GF-D8 (cell line): ENCODE results near the gene CRB2.

Source experiments
- DNase-seq: peaks from one replicate; lab custom pipeline; 2025; lab: John Stamatoyannopoulos, UW

The CRB2 gene

DNA sequence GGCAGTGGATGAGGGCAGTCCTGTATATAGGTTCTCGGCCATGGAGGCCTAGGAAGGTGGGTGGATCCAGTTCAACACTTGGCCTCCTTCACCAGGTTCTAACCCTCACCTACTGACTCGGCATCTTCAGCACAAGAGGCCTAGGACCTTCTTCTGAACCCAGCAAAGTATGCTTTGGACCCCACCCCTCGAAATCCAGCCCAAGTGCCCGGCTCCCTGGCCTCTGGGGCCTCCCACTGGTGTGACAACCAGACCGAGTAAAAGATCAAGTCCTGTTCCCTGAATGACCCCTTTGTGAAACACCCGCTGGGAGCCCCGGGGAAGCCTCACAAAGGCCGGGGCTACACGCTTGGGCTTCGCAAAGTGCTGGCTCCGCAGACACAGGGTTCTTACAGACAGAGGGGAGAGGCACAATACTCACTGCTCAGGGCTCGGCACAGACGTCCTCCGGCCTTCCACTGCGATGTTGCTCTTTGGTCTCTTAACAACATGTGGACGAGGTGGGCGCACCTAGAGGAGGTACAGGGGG, 47.0 kb downstream of the CRB2 start:
- DNase-seq = no peak

DNA sequence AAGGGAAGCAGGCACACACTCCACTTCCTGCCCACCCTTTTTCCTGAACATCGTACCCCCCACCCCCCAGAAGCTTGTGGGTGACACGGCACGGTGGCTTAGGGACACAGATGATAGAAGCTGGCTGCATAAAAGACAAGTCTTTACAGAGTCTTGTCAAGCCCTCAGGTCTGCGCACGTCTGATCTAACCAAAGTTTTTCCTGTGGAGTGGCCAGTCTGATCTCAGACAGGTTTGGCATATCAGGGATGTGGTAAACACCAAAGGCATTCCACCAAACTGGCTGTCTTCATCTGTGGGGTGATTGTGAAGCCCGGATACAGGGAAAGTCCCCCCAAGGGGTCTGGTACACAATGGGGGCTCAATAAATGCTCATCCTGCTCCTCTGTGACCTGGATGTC, 50.0 kb downstream of the CRB2 start:
- no peak for DNase-seq

DNA sequence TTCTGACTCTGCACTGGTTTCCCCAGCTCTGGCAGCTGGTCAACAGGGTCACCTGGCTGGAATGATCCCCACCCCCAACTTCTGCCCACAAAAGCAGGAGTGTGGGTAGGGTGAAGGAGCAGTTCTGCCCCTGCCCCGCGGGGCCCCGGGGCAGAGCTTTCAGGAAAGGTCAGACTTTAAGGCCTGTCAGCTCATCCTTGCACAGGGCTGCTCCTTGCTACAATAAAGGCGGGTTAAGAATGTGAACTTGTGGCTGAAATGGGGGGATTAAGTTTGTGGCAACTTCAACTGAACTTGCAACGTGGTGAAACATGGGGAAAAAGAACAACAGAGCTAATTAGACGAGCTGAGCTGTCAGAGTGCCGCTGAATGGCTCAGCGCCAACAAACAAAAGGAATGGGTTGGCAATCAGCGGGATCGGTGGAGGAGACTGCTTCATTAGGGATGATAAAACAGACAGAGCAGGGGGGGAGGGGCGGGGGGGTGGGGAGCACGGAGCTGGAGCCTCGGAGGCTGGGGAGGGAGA, 50.8 kb downstream of the CRB2 start:
- no peak for DNase-seq

DNA sequence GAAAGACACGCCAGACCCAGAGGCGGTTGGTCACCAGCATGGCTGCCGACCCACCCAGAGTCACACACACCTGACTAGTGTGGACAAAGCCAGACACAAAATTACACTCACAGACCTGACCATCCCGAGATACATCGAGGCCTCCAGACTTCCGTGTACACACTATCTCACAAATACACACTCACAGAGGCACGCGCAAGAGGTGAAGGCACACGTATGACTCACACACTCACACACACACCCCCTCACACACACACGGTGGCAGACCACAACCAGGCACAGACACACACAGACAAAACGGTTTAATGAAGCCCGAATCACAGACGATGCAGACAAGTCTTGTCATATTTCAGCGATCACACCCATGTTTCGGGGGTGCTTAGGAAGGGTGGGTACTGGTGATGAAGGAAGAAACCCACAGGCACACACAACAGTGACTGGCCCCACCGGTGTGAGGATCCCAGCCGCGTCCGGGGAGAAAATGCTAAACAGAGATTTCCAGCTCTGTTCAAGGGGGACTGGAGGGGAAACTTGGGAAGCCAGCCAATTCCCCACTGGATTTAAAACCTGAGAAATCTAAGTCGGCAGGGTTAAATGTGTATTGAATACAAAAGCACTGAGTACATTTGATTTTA, 51.3 kb downstream of the CRB2 start:
- DNase-seq = no peak

DNA sequence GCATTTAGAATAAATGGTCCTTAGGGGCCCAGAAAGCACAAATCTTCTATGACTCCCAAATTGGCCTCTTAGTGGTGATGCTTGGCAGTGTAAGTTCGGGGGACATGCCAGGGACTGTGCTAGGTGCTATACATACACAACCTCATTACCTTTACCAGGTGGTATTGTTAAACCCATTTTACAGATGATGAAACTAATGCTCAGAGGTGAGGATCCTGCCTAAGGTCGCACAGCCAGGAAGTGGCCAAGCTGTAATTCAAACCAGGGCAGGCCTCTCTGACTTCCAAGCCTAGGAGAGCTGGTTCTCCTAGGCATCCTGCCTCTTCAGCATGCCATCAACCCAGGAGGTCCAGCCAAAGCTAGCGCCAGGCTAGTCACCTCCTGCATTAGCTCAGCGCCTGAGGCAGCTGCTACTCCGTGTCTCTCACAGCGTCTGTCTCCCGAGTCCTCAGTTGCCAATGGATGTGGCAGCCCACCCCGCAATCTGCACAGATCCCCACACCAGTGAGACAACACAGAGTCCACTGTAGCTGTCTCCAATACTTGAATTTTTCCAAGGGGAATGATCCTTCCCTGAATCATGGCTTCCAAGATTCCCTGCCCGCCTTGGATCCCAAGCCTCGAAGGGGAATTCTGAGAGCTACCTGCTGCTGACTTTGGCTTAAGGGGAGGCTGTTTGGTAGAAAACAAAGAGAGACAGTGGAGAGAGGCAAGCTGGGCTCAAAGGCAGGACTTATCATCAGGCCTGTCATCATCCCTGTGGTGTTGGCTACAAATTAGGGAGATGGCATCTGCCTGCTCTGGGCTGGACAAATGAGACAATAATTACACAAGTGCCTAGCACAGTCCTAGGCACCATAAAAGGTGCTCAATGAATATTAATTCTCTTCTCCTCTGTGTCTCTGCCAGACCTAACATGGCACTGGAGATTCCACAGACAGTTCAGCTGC, 52.6 kb downstream of the CRB2 start:
- no peak for DNase-seq

DNA sequence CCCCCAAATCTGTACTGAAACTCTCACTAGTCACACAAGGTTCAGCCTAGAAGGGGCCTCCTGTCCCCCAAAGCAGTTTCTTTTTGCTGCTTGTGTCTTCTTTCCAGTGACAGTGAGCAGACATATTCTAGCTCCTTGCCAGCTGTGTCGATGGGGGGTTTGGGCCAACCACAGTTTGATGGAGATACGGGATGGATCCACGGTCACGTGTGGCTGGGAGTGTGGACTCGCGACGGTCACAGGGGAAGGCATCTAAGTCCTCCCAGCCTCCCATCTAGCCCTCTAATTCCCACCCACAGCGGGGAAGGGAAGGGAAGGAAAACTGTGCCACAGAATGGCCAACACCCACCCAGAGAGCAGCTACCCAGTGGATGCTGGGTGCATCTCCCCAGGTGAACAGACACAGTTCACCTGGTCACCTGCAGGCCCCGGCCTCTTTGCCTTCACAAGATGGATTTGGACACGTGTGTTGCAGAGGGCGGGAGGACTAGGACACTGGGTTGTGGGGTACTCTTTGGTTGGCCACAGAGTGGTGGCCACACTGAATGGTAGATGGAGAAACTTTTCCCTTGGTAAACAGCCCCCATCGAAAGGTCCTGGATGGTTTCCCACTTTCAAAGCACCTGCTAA, 54.4 kb downstream of the CRB2 start:
- DNase-seq = no peak

DNA sequence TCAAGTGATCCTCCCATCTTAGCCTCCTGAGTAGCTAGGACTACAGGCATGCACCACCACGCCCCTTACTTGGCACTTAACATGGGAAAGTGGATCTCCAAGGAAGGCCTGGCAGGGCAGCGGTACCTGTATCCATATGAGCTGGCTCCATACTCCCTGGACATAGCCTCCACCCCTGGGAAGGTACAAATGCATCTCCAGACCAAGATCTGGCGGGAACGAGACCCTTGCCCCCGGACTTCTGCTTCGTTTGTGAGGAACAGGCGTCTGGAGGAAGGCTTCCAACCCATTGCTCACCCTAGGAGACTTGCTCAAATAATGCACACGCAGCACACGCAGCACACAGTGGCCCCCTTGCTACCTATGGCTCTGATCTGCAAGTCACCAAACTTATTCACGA, 55.2 kb downstream of the CRB2 start:
- DNase-seq = no peak

DNA sequence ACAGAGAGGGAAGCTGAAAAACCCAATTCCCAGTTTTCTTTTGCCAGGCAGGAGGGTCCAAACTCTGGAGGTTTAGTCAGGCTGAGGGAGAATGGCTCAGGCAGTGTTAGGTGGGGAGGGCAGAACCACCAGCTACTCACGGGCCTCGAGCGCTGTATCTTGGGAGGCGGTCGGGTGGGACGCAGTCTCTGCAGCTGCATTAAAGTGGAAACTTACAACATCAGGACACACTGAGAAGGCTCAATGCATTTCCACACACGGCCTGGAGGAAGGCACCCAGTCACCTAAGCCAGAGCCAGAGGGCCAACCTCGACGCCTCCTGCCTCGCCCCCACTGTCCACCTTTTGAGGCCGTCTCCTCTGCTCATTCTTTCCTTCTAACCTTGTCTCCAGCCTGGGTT, 55.6 kb downstream of the CRB2 start:
- DNase-seq = no peak

DNA sequence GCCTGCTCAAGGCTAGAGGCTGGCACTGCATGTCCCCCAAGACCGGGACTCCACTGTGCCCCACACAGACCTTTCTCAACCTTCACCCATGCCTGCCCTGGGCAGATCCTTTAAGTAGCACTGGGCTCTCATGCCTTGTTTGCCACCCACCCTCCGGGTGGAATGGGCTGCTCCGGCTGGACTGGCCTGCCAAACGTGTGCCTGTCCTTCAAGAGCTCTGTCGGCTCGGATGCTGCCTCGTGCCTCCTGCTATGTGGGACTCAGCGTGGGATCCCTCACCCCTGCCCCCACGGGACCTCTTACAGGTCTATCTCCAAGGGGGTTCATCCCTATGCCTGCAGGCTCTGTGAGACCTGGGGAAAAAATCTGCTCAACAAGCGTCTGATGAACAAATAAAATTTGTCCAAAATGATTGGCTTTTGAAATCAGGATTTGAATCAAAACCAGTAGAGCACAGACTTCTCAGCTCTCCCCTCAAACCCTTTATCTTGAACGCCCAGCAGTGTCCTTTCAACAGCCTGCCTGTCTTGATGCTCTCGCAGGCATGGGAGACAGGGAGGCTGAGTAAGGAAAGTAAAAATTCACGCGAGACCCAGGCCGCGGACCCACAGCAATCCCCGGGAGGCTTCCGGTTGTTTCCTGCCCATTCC, 56.3 kb downstream of the CRB2 start:
- no peak for DNase-seq

DNA sequence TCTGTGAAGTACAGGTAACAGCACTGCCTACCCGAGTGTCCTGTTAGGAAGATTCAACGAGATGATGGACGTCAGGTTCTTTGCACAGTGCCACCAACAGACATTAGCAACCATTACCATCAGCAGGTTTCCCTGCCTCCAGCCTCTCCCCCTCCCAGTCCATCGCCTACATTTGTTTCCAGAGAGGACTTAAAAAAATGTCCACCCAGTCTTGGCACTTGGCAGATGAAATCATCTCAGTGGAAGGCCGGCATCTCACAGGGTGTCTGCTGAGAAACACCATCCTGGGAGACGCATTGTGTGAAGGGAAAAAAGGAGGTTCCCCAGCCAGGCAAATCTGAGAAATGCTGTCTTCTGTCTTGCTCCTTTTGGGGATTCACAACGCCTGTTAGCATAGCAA, 58.2 kb downstream of the CRB2 start:
- no peak for DNase-seq

DNA sequence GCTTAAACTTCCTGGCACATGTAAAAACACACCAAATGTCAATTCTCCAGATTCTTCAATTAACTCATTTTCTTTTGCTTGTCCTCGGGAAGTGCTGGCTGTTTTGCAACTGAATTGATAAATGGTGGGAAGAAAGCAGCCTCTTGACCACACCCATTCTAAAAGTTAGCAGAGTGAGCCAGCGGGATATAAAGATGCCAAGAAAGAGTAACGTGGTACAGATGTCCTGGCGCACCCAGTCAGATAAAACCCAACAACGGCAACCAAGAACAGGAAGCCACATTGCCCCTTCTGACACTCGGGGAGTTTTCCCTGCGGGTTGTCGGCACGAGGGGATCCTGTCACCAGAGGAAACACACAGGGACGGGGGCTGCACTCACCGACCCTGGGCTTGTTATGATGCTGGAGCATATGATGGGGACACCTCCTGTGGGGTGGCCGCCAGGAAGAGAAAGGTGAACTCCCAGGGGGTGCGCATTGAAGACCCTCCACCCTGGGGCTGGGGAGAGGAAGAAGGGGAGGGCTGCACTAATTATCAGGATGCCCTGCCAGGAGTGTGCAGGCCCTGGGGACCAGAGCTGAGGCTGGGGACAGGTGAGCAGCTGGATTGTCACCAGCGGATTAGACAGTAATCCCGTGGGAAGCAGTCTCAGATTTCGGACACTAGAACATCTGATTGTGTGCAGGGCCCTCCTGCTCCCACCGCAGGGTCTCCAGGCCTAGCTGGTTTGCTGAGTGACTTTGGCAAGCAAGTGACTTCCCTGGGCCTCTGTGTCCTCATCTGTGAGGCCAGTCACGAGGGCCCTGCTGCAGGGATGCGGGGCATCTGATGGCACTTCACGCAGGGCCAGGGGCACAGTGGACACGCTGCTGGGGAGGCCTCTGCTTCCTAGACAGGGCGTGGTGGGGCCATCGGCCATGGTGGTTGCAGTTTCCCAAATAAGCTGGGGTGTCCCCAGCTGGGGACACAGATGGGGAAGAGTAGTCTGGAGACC, 59.2 kb downstream of the CRB2 start:
- no peak for DNase-seq

DNA sequence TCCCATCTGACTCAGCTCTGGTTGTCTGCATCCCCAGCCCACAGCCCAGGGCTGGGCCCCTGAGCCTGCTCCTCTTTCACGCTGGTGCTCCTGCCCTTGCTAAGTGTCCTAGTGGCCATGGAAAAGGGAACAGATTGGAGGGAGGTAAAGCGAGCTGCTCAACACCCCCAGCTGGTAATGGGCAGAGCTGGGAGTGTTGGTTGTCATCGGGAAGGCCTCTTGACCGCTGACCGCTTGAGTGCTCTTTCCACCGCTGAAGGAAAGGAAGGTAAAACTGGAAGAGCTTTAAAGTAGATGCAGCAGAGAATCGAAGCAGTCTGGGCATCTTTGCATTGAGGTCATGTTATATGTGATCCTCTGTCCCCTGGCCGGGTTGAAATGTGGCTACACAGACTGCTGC, 60.2 kb downstream of the CRB2 start:
- DNase-seq = no peak

DNA sequence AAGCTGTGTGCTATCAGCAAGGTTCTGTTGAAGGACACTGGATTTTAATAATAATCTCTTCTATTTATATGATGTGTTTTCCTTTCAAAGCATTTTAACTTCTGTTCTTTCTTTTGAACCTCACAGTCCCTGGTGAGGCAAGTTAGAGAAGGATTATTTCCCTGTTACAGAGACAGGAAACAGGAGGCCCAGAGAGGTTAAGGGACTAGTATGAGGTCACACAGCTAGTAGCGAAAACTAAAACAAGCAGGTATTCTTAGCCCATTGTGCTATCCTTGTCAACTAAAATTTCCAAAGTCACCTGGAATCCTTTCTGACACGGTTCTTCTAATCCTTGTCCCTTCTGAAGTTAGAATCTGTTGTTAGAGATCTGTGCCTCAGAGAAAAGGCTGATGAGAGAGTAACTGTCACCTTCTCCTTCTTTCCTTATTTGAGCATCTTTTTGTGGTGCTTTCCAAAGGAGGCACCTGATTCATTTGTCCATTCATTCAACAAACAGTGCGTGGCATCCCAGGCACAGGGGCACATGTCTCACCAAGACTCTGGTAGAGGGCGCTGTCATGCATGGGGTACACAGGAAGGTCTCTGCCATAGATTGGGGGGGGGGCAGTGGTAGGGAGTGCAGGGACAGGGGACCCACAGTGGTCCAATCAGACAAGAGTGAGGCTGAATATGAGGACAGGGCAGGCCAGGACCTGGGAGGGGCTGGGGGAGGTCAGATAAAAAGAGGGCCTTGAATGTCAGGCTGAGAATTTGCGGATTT, 61.5 kb downstream of the CRB2 start:
- no peak for DNase-seq

DNA sequence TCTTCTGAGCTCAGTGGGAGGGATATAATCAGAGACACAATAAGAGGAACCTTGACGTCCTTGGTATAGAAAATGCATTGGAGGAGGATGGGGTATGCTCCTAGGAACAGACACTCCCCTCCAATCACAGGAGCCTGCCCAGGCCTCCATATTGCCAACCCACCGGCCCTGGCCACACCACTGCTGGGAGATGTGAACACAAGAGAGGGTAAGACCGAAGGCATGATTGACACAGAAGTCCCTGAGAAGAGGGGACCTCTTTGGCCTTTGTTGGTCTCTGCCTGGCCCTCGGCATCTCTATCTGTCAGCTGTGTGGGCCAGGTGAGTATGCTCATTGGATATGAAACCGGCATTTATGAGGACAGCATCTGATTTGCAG, 62.0 kb downstream of the CRB2 start:
- DNase-seq = no peak

DNA sequence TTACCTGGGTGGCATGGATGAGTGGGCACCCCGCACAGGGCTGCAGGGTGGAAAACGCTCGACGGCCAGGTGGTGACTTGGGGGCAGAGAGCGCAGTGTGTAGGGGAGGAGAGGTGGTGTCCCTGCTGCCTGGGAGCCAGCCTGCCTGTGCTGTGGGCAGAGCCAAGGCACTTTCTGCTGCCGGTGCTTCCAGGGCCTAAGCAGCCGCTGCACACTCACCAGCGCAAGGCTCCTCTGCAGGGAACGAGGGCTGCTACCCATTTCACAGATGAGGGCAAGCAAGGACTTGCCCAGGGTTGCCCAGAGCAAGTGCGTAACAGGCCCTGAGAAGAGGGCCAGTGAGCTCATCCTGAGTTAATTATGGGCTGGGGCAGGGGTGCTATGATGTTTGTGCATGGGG, 62.5 kb downstream of the CRB2 start:
- DNase-seq = no peak

DNA sequence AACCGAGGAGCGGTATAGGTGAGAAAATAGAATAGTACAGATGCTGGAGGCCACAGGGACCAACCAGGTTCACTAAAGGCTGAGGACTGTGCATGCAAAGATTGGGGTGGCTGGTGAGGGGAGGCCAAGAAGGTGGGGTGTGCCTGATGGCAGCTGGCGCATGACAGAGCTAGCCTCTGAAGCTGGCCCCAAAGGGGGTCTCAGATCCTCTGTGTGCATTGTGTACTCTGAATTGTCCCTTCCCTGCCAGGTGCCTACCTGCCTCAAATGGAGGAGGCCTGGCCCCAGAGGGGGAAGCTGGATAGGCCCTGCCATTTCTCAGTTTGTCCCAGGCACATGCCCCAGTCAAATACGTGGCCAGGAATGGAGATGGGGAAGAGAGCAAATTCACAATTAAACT, 63.1 kb downstream of the CRB2 start:
- DNase-seq = no peak

DNA sequence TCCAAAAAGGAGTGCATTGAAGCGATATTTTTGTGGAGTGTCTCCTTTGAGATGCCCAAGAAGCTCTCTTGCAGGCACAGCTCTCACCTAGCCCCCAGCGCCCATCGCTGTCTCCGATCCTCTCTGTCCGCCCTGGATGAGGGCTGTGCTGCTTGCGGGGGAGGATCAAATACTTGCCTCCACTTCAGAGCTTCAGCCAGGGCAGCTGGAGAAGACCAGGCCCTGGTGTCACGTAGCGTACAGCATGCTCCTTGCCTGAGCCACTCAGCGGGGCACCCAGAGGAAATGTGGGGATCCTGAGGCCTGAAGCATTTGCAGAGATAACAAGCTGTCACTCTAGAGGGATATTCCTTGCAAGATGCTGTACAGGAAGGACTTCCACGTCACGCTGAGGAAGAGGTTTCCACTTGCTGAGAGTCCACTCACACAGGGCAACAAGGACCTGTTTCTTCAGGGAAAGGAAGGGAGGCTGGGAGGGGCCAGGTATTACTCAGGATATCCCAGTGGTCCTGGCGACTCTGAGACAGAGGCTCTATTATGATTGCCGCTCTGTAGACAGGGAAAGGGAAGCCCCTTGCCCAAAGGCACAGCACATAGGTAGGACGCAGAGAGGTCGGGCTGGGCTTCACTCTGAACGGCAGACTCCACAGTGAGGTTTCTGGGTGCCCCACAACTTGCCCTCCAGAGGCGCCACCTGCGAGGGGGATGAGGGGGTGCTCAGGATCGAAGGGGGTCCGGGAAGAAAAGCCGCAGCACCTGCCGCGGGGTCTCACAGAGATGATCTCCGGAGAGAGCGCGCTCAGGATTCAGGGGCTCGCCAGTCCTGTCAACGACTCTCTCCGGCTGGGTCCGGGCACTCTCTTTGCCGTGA, 64.0 kb downstream of the CRB2 start:
- DNase-seq = no peak

DNA sequence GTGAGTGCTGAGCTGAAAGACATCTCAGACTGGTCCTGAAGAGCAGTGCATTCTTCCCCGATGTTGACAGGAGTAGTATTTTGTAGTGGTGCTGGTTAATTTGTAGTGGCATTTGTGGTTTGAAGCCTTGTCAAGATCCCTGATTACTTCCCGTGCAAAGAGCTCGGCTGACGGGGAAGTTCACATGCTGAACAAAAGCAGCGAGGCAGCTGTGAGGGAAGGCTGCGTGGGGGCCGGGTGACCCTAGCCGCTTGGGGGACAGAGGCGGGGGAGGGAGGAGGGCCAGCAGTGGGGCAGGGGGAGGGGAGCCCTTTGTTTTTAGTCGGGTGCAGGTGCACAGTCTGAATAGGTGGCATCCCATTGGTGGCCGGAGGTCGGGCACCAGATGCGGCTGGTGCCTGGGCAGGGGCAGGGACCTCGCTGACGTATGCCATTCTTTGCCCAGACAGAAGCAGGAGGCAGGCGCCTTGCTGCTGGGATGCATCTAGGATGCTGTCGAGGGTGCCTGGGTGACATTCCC, 64.7 kb downstream of the CRB2 start:
- DNase-seq = no peak

DNA sequence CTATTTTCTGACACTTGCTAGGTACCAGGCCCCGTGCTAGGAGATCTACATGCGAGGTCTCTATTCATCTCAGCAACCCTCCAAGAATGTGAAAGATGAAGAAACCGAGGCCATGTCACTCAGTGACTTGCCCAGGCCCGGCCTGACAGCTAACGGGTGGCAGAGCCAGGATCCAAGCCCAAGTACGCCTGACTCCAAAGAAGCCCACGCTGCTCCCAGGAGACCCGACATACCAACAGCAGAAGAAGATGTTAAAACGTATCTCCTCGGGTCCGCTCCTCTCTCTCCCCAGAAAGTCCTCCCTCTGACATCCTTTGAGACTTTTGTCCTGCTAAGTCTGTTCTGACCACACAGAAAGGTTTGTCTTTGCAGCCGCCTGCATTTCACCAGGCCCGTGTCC, 65.2 kb downstream of the CRB2 start:
- no peak for DNase-seq
